Measurements from ENCODE around the gene PTGIS.

The PTGIS gene

DNA sequence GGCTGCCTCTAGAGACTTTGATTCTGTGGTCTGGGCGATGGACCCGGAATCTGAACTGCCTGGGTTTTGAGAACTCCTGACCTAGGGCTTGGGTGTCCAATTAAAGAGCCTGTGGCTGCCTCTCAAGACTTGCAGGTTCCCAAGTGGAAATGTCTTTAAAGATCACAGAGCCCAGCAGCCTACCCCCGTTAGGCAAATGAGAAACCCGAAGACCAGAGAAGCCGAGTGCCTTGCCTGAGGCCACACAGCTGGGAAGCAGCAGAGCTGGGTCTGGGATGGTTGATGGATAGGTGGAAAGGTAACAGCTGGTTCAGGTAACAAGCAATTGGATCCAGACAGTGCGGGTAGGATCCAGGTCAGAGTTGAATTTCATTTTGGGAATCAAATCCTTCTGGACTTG lies 111.3 kb downstream of the PTGIS start:
- no peak for TF ChIP-seq CTCF (conservative IDR thresholded peaks at IDR 0.05; ENCODE audit: low read depth, low read length)
- no peak for DNase-seq (ENCODE audit: low read depth)
- no peak overlapping the region for H3K4me3 ChIP-seq (ENCODE audit: low read length)

- TF ChIP-seq CTCF (conservative IDR thresholded peaks at IDR 0.05; ENCODE audit: low read depth, low read length) = no peak
- DNase-seq (ENCODE audit: low read depth) = no peak
- no peak overlapping the region for H3K4me3 ChIP-seq (ENCODE audit: low read length)
These were observed 112.2 kb downstream of the PTGIS start for GRCh38 chr20:49455691-49456090.
